Peyer's patch (tissue), 4 donors: ENCODE measurements around the gene TMEM14B.

ENCODE experiments used
- POLR2A ChIP-seq, 2 donors: fragments of 450-650 bp; IDR thresholded peaks; one replicate each; pipeline ENCODE4 v1.5.1; 2017; ENCODE audit warnings: antibody characterized with exemption in 2 of 2, mild to moderate bottlenecking in 2 of 2, moderate library complexity in 2 of 2
- TF ChIP-seq, protein P1 (sequence below), 6 experiments: fragments of 450-650 bp in 4 of 6; fragments of 200-600 bp in 2 of 6; sonication (generic) in 1 of 6; IDR thresholded peaks; one replicate each; pipeline ENCODE4 v1.5.1; 2017 to 2019; ENCODE audit warnings: antibody characterized with exemption in 6 of 6, mild to moderate bottlenecking in 3 of 6, moderate library complexity in 1 of 6

DNA sequence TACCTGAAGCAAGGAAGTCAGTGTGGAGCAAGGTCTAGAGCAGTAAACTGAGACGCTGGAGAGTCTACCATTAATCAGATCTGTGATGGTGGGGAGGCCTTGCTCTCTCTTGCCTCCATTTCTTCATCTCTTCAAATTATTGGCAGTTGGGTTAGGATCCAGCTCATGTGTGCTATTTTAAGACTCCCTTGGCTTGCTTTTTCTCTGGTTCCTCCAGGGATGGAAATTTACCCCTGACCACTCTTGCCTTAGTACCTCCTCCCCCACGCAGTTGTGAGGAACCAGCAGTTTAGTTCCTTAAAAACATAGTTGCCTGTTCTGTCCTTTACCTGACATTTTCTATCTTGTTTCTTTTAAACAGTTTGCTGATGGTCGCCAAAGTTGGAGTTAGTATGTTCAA lies 17.4 kb upstream of the TMEM14B start:
- no peak for TF ChIP-seq POLR2A (IDR thresholded peaks at IDR 0.05)
- TF ChIP-seq, protein P1, sequence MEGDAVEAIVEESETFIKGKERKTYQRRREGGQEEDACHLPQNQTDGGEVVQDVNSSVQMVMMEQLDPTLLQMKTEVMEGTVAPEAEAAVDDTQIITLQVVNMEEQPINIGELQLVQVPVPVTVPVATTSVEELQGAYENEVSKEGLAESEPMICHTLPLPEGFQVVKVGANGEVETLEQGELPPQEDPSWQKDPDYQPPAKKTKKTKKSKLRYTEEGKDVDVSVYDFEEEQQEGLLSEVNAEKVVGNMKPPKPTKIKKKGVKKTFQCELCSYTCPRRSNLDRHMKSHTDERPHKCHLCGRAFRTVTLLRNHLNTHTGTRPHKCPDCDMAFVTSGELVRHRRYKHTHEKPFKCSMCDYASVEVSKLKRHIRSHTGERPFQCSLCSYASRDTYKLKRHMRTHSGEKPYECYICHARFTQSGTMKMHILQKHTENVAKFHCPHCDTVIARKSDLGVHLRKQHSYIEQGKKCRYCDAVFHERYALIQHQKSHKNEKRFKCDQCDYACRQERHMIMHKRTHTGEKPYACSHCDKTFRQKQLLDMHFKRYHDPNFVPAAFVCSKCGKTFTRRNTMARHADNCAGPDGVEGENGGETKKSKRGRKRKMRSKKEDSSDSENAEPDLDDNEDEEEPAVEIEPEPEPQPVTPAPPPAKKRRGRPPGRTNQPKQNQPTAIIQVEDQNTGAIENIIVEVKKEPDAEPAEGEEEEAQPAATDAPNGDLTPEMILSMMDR (IDR thresholded peaks at IDR 0.05), result no peak
